Spleen (tissue), 11 donors: Measurements from ENCODE around the gene TNFSF8. TPM values are rescaled to one million over a fixed set of nuclear protein-coding genes. Genes with fewer than 3 reads are reported as not detected.

Experiments
- DNase-seq: peaks from one replicate; pipeline ENCODE4 v3.0.0-alpha.2; 2020
- H3K27ac ChIP-seq, 8 donors: fragments of 200-600 bp; sonication (generic) in 7 of 8; 1 replicate in 4 of 8; 2 replicates in 4 of 8; pipeline versions ENCODE4 v1.5.0 to v1.8.0; 2016 to 2021; ENCODE audit warnings: inconsistent platforms in 4 of 8, mild to moderate bottlenecking in 4 of 8, moderate library complexity in 1 of 8
- H3K27me3 ChIP-seq, 7 donors: fragments of 200-600 bp; sonication (generic) in 6 of 7; replicated peaks in 1 of 7; 1 replicate in 4 of 7; 2 replicates in 3 of 7; pipeline versions ENCODE4 v1.5.0 to v1.8.0; 2016 to 2021; ENCODE audit warnings: inconsistent platforms in 3 of 7, mild to moderate bottlenecking in 1 of 7
- H3K36me3 ChIP-seq, 6 donors: fragments of 200-600 bp; sonication (generic) in 5 of 6; 1 replicate in 4 of 6; 2 replicates in 2 of 6; pipeline versions ENCODE4 v1.5.0 to v1.8.0; 2016 to 2021; ENCODE audit warnings: inconsistent platforms in 2 of 6
- H3K4me1 ChIP-seq, 6 donors: fragments of 200-600 bp; sonication (generic) in 5 of 6; 1 replicate in 3 of 6; 2 replicates in 3 of 6; pipeline versions ENCODE4 v1.5.0 to v1.8.0; 2016 to 2021; ENCODE audit warnings: inconsistent platforms in 3 of 6
- H3K4me3 ChIP-seq, 8 donors: fragments of 200-600 bp; sonication (generic) in 7 of 8; 1 replicate in 4 of 8; 2 replicates in 4 of 8; pipeline versions ENCODE4 v1.5.0 to v1.8.0; 2016 to 2021; ENCODE audit warnings: inconsistent platforms in 4 of 8, mild to moderate bottlenecking in 4 of 8, moderate library complexity in 2 of 8
- H3K9me3 ChIP-seq, 8 donors: fragments of 200-600 bp; sonication (generic) in 7 of 8; 1 replicate in 4 of 8; 2 replicates in 4 of 8; pipeline versions ENCODE4 v1.5.0 to v1.8.0; 2016 to 2021; ENCODE audit warnings: inconsistent platforms in 4 of 8
- CTCF ChIP-seq, 11 experiments: fragments of 200-600 bp in 7 of 11; fragments of 450-650 bp in 4 of 11; sonication (generic) in 4 of 11; IDR thresholded peaks in 8 of 11; conservative IDR thresholded peaks in 3 of 11; 1 replicate in 7 of 11; 2 replicates in 4 of 11; pipeline versions ENCODE4 v1.4.0 to v1.8.0; 2016 to 2021; ENCODE audit warnings: antibody characterized with exemption in 11 of 11, inconsistent platforms in 4 of 11, mild to moderate bottlenecking in 1 of 11
- POLR2A ChIP-seq, 3 donors: fragments of 450-650 bp; IDR thresholded peaks; one replicate each; pipeline ENCODE4 v1.5.1; 2017; ENCODE audit warnings: antibody characterized with exemption in 3 of 3, mild to moderate bottlenecking in 1 of 3
- POLR2AphosphoS5 ChIP-seq, 3 donors: sonication (generic); formaldehyde crosslinking; IDR thresholded peaks; one replicate each; pipeline ENCODE4 v1.5.1; 2017; ENCODE audit warnings: antibody characterized with exemption in 3 of 3
- WGBS, 5 donors: extraction: QIAGEN DNeasy Blood & Tissue Kit in 3 of 5; methylation state at CpG; one replicate each; pipeline versions ENCODE4 v1.1.5 to v1.1.7; 2013 to 2018; 5-methylcytosine and 5-hydroxymethylcytosine counted together
- intact Hi-C: fragments of 100-400 bp; cut with DNase I; formaldehyde crosslinking; loops from one replicate; pipeline ENCODE4 v1.15.0; 2023; ENCODE audit warnings: low total_unique reads
- polyA plus RNA-seq, 3 donors: library from polyadenylated mRNA; stranded (reverse); fragments of 200-250 nt; gene quantifications; one replicate each; pipeline ENCODE4 v1.2.1, GENCODE V29; 2013
- total RNA-seq, 7 donors: library from RNA; depleted of rRNA in 3 of 7; stranded (reverse); fragments of >200 nt in 3 of 7; fragmentation: NEBNext Ultra II Directional in 4 of 7; extraction: Animal tissue kit (Norgen Biotek cat#: 25700) in 4 of 7; gene quantifications; one replicate each; pipeline versions ENCODE4 v1.1.0 to v1.2.1, GENCODE V29; 2016 to 2021
- donor health status: healthy with polysubstance abuse.
- donor health status: DM: no; HTN: no; CAD: no; lungs with moderate emphysema.
- donor health status: DM: no; HTN: no; CAD: no.
- donor health status: Bipolar disorder and iron deficiency.
- donor health status: healthy.
- donor health status: DM: no; HTN: no; CAD: no.
- donor health status: DM: yes; HTN: yes; CAD: no.

Gene TNFSF8
- total and polyA plus RNA-seq, 10 donors: 4.8 to 42.7 (median 15.9) TPM

- Histone ChIP-seq H3K4me3 (no peak overlapping the region), H3K27ac (no peak overlapping the region), H3K36me3 (no peaks in the 10 kb centered on the region), H3K27me3 (no peaks in the 10 kb centered on the region), H3K9me3 (peaks cover 0 to 4% (median under 1%) of the 10 kb centered on the region in 8 donors), H3K4me1 (peaks cover 0 to 11% (median 0%) of the 10 kb centered on the region in 6 donors)
- no peak for TF ChIP-seq CTCF (IDR thresholded peaks at IDR 0.05 in 8 of 11, conservative IDR thresholded peaks at IDR 0.05 in 3 of 11)
- TF ChIP-seq POLR2A (IDR thresholded peaks at IDR 0.05): no peak
- TF ChIP-seq POLR2AphosphoS5 (IDR thresholded peaks at IDR 0.05): no peak
- intact Hi-C loops: no loop called here
- WGBS, 5 donors: 11 to 34% (median 12%) methylated on average over 1 of the region's 1 CpG
- no peak for DNase-seq
Measured at GRCh38 chr9:114968671-114969070, 38.3 kb upstream of the TNFSF8 start.

- WGBS, 5 donors: 72 to 81% (median 77%) methylated on average over 1 of the region's 1 CpG
- H3K4me1 ChIP-seq: peaks cover 0 to 11% (median 0%) of the 10 kb centered on the region in 6 donors
- H3K9me3 ChIP-seq: peaks cover 0 to 31% (median 26%) of the 10 kb centered on the region in 8 donors
- no peak for DNase-seq
- no peaks in the 10 kb centered on the region for H3K36me3 ChIP-seq
- H3K4me3 ChIP-seq: no peak overlapping the region
- no peaks in the 10 kb centered on the region for H3K27me3 ChIP-seq
- no peak for TF ChIP-seq CTCF (IDR thresholded peaks at IDR 0.05 in 8 of 11, conservative IDR thresholded peaks at IDR 0.05 in 3 of 11)
- TF ChIP-seq POLR2A (IDR thresholded peaks at IDR 0.05): no peak
- no peak for TF ChIP-seq POLR2AphosphoS5 (IDR thresholded peaks at IDR 0.05)
- intact Hi-C loops: no loop called here
- no peak overlapping the region for H3K27ac ChIP-seq
Measured at GRCh38 chr9:114965564-114965963, 35.2 kb upstream of the TNFSF8 start.

DNA sequence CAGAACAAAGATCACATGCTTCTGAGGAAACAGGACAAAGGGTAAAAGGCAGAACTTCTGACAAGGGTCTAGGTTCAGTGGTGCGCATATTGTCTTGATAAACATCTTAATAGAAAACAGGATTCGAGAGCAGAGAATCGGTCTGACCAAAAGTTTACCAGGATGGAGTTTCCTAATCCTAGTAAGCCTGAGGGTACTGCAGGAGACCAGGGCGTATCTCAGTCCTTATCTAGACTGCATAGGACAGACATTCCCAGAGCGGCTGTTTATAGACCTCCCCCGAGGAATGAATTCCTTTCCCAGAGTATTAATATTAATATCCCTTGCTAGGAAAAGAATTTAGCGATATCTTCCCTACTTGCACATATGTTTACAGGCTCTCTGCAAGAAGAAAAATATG is 32.4 kb upstream of the TNFSF8 start:
- WGBS, 5 donors: 84 to 98% (median 91%) methylated on average over 7 of the region's 7 CpGs
- Histone ChIP-seq H3K36me3 (no peaks in the 10 kb centered on the region), H3K27ac (no peak overlapping the region), H3K9me3 (peaks cover 0 to 46% (median 39%) of the 10 kb centered on the region in 8 donors), H3K27me3 (no peaks in the 10 kb centered on the region), H3K4me3 (no peak overlapping the region), H3K4me1 (peaks cover 0 to 9% (median 6%) of the 10 kb centered on the region in 6 donors)
- TF ChIP-seq CTCF (IDR thresholded peaks at IDR 0.05 in 8 of 11, conservative IDR thresholded peaks at IDR 0.05 in 3 of 11) (no peak), POLR2A (IDR thresholded peaks at IDR 0.05) (no peak), POLR2AphosphoS5 (IDR thresholded peaks at IDR 0.05) (no peak)
- intact Hi-C loops: no loop called here
- no peak for DNase-seq

- WGBS, 5 donors: 81 to 89% (median 84%) methylated on average over 3 of the region's 3 CpGs
- DNase-seq: no peak
- peaks cover 0 to 33% (median 6%) of the 10 kb centered on the region in 6 donors for H3K4me1 ChIP-seq
- H3K9me3 ChIP-seq: peaks cover 0 to 46% (median 39%) of the 10 kb centered on the region in 8 donors
- H3K4me3 ChIP-seq: no peak overlapping the region
- intact Hi-C loops: no loop called here
- no peaks in the 10 kb centered on the region for H3K27me3 ChIP-seq
- H3K27ac ChIP-seq: no peak overlapping the region
- no peak for TF ChIP-seq POLR2A (IDR thresholded peaks at IDR 0.05)
- no peak for TF ChIP-seq POLR2AphosphoS5 (IDR thresholded peaks at IDR 0.05)
- TF ChIP-seq CTCF (IDR thresholded peaks at IDR 0.05 in 8 of 11, conservative IDR thresholded peaks at IDR 0.05 in 3 of 11): no peak
- no peaks in the 10 kb centered on the region for H3K36me3 ChIP-seq
Measured at GRCh38 chr9:114960276-114960675, 29.9 kb upstream of the TNFSF8 start.
